ENCODE measurements around the gene CD8B2.

Gene CD8B2

DNA sequence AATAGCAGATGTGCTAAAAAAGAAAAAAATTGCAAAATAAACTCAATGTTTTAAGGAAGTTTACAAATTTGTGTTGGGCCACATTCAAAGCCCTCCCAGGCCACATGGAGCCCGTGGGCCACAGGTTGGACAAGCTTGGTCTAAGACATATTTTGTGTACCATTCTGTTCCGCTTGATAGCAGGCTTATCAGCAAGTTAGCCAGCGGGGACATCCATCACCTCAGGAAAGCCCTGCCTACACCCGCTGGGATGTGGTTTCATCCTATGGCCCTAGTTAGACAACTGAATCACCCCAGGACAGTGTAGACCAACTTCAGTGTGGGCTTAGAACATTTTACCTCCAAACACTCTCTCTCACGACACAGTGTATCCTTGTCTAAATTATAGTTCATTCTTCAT is 32.6 kb downstream of the CD8B2 start:
- ChIA-PET POLR2A (ENCODE audit: low non-redundant PET) (no interaction called here), CTCF (no interaction called here)
- no peak overlapping the region for H3K27ac ChIP-seq
- DNase-seq (ENCODE audit: low spot score): no peak
- no peak for TF ChIP-seq CTCF (conservative IDR thresholded peaks at IDR 0.05; ENCODE audit: low read depth)

- no peak for DNase-seq (ENCODE audit: low spot score)
- no peak overlapping the region for H3K27ac ChIP-seq
- ChIA-PET POLR2A (ENCODE audit: low non-redundant PET) (no interaction called here), CTCF (interaction anchor here (0.7 kb wide), 1 partner anchor 303 kb away, joined by 3 read pairs; no protein-coding TSS in a partner anchor)
- TF ChIP-seq CTCF (conservative IDR thresholded peaks at IDR 0.05; ENCODE audit: low read depth): no peak
These were observed 33.9 kb downstream of the CD8B2 start for GRCh38 chr2:106521016-106521415.

DNA sequence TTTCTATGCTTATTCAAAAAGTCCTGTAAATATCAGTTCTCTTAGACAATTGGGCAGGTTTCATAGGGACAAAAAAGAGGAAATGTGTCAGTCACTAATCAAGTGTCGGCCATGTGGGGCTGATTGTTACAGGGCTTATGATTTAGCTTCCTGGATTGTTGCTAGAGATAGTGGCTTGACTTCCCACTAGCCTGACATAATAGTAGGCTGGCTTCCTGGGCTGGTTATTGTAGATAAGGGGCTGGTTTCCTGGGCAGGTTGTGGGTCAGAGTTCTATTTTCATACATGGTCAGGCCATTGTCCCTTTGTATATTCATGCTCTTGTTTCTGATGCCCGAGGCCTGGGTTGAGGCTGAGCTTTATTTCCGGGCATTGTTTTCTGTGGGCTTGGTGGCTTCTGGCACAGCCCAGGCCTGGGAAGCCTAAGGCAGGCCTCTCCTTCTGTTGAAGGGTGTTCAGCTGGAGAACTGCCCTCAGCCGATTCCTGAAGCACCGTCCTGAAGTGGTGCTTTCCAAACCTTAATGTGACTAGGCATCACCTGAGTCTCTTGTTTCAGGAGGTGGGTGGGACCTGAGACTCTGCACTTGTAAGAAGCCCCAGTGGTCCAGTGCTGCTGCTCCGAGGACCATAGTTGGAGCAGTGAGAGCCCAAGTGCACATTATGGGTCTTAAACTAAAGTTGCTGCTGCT is 37.0 kb downstream of the CD8B2 start:
- POLR2A ChIA-PET (ENCODE audit: low non-redundant PET): no interaction called here
- no peak overlapping the region for H3K27ac ChIP-seq
- TF ChIP-seq CTCF (conservative IDR thresholded peaks at IDR 0.05; ENCODE audit: low read depth): no peak
- CTCF ChIA-PET: interaction anchor here (0.5 kb wide), 1 partner anchor 58 kb away, joined by 5 read pairs; no protein-coding TSS in a partner anchor
- DNase-seq (ENCODE audit: low spot score): no peak

DNA sequence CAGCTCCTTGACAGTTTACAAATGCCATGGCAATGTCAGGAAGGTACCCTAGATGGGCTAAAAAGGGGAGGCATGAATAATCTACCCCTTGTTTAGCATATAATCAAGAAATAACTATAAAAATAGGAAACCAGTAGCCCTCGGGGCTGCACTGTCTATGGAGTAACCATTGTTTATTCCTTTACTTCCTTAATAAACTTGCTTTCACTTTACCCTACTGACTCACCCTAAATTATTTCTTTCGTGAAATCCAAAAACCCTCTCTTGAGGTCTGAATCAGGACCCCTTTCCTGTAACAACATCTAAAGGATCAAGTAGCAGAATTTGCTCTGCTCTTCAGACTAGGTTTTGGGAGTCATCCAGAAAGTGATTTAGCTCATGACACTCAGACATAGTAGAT is 43.7 kb downstream of the CD8B2 start:
- no peak for DNase-seq (ENCODE audit: low spot score)
- ChIA-PET CTCF (interaction anchor here (0.6 kb wide), 1 partner anchor 32 kb away, joined by 3 read pairs; no protein-coding TSS in a partner anchor), POLR2A (ENCODE audit: low non-redundant PET) (no interaction called here)
- H3K27ac ChIP-seq: no peak overlapping the region
- TF ChIP-seq CTCF (conservative IDR thresholded peaks at IDR 0.05; ENCODE audit: low read depth): no peak

DNA sequence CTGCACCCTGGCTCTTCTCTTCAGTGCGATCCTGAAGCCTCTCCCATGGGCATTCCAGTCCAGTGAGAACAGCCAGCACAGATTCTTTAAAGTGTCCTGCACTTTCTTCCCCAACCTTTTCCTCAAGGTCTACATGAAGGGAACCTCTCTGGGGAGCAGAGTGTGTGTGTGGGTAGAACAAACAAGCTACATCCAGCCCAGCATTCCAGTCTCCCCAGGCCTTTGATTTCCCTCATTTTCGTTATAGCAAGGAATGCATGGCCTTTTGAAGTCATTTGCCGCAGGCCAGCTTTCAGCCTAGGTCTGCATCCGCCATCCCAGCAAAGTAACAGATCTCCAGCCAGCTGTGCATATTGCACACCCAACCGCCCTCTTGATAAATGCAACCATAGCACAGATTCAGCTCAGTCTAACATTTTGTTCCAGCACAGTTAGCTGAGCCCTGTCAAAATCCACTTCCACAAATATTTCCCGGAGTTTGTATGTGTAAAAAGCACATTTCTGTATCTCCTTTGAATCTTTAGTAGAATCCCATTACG is 44.6 kb downstream of the CD8B2 start:
- no peak for TF ChIP-seq CTCF (conservative IDR thresholded peaks at IDR 0.05; ENCODE audit: low read depth)
- DNase-seq (ENCODE audit: low spot score): no peak
- no peak overlapping the region for H3K27ac ChIP-seq
- POLR2A ChIA-PET (ENCODE audit: low non-redundant PET): no interaction called here
- CTCF ChIA-PET: no interaction called here

- no peak for DNase-seq (ENCODE audit: low spot score)
- no peak for TF ChIP-seq CTCF (conservative IDR thresholded peaks at IDR 0.05; ENCODE audit: low read depth)
- CTCF ChIA-PET: no interaction called here
- POLR2A ChIA-PET (ENCODE audit: low non-redundant PET): no interaction called here
- no peak overlapping the region for H3K27ac ChIP-seq
These were observed 45.1 kb downstream of the CD8B2 start for GRCh38 chr2:106532236-106532635.
